ENCODE data around the gene PAH.

Gene PAH

GRCh38 chr12:102824218-102824835 is 92.7 kb downstream of the PAH start:
- TF ChIP-seq CTCF (IDR thresholded peaks at IDR 0.05; ENCODE audit: poor library complexity, severe bottlenecking), result no peak
- Histone ChIP-seq H3K4me3 (ENCODE audit: severe bottlenecking) (no peak overlapping the region), H3K4me1 (ENCODE audit: insufficient read depth, poor library complexity, severe bottlenecking) (no peaks in the 10 kb centered on the region), H3K27me3 (ENCODE audit: insufficient read depth, poor library complexity, severe bottlenecking) (peaks cover 4% of the 10 kb centered on the region), H3K9me3 (ENCODE audit: severe bottlenecking) (no peaks in the 10 kb centered on the region), H3K36me3 (ENCODE audit: low read depth) (no peaks in the 10 kb centered on the region), H3K27ac (ENCODE audit: poor library complexity, severe bottlenecking) (no peak overlapping the region)
- DNase-seq (ENCODE audit: low spot score), result no peak
- ATAC-seq (ENCODE audit: low read depth), result peak; percentile 73; the same call in 2 of the 3 replicates

GRCh38 chr12:102821149-102821548 is 95.9 kb downstream of the PAH start:
- no peaks in the 10 kb centered on the region for H3K9me3 ChIP-seq (ENCODE audit: severe bottlenecking)
- DNase-seq (ENCODE audit: low spot score) (no peak), ATAC-seq (ENCODE audit: low read depth) (no peak)
- TF ChIP-seq CTCF (IDR thresholded peaks at IDR 0.05; ENCODE audit: poor library complexity, severe bottlenecking), result no peak
- no peak overlapping the region for H3K4me3 ChIP-seq (ENCODE audit: severe bottlenecking)
- H3K36me3 ChIP-seq (ENCODE audit: low read depth), result no peaks in the 10 kb centered on the region
- peaks cover 4% of the 10 kb centered on the region for H3K27me3 ChIP-seq (ENCODE audit: insufficient read depth, poor library complexity, severe bottlenecking)
- no peaks in the 10 kb centered on the region for H3K4me1 ChIP-seq (ENCODE audit: insufficient read depth, poor library complexity, severe bottlenecking)
- H3K27ac ChIP-seq (ENCODE audit: poor library complexity, severe bottlenecking), result no peak overlapping the region

- Histone ChIP-seq H3K27me3 (ENCODE audit: insufficient read depth, poor library complexity, severe bottlenecking) (peaks cover 2% of the 10 kb centered on the region), H3K9me3 (ENCODE audit: severe bottlenecking) (no peaks in the 10 kb centered on the region), H3K36me3 (ENCODE audit: low read depth) (no peaks in the 10 kb centered on the region), H3K4me3 (ENCODE audit: severe bottlenecking) (no peak overlapping the region), H3K27ac (ENCODE audit: poor library complexity, severe bottlenecking) (no peak overlapping the region), H3K4me1 (ENCODE audit: insufficient read depth, poor library complexity, severe bottlenecking) (no peaks in the 10 kb centered on the region)
- ATAC-seq (ENCODE audit: low read depth) (0 out of 3 replicates have a peak, but pooled peaks have one; percentile 45), DNase-seq (ENCODE audit: low spot score) (no peak)
- TF ChIP-seq CTCF (IDR thresholded peaks at IDR 0.05; ENCODE audit: poor library complexity, severe bottlenecking), result peak; percentile 73
These were observed 100.1 kb downstream of the PAH start for GRCh38 chr12:102816816-102817434.

GRCh38 chr12:102814691-102815367 is 102.2 kb downstream of the PAH start:
- Histone ChIP-seq H3K4me3 (ENCODE audit: severe bottlenecking) (no peak overlapping the region), H3K27ac (ENCODE audit: poor library complexity, severe bottlenecking) (no peak overlapping the region), H3K27me3 (ENCODE audit: insufficient read depth, poor library complexity, severe bottlenecking) (peaks cover 6% of the 10 kb centered on the region), H3K9me3 (ENCODE audit: severe bottlenecking) (no peaks in the 10 kb centered on the region), H3K4me1 (ENCODE audit: insufficient read depth, poor library complexity, severe bottlenecking) (no peaks in the 10 kb centered on the region), H3K36me3 (ENCODE audit: low read depth) (no peaks in the 10 kb centered on the region)
- TF ChIP-seq CTCF (IDR thresholded peaks at IDR 0.05; ENCODE audit: poor library complexity, severe bottlenecking), result no peak
- ATAC-seq (ENCODE audit: low read depth), result no peak
- no peak for DNase-seq (ENCODE audit: low spot score)

All from RWPE2 (cell line).